K562 (cell line): ENCODE measurements around the gene CTRL. TPM values are rescaled to one million over a fixed set of nuclear protein-coding genes. Genes with fewer than 3 reads are reported as not detected.

Source experiments
- ATAC-seq: fragments of 200-7000 bp; cut with Tn5 transposase; 3 replicates; pipeline ENCODE4 v1.9.1; 2020; ENCODE audit warnings: moderate library complexity
- BruUV-seq: library from RNA; stranded (reverse); fragments of 400-500 nt; replicated peaks from 2 replicates; lab custom pipeline; 2021; lab: Mats Ljungman, UMichigan
- CTCF ChIA-PET: fragments of 300-600 bp; formaldehyde crosslinking; extraction: SDS; loops from one replicate; lab custom pipeline; 2021; ENCODE audit warnings: low intra/inter-chr PET ratio; lab: Yijun Ruan, JAX
- POLR2A ChIA-PET: fragments of 300-600, 350-650 bp; sonication (Branson Sonifier 250); formaldehyde crosslinking; extraction: SDS; loops from one replicate; lab custom pipeline; 2021; ENCODE audit warnings: antibody characterized with exemption, inconsistent platforms; lab: Yijun Ruan, JAX
- DNase-seq, 4 experiments: peaks; one replicate each; pipeline versions ENCODE4 v3.0.0 to v3.0.0-alpha.2; 2011 to 2018; ENCODE audit warnings: low spot score in 3 of 4, mixed read lengths in 3 of 4; ENCODE audit errors: extremely low read depth in 1 of 4
- FAIRE-seq: peaks from 2 replicates; lab custom pipeline; 2011; peaks lifted over from hg19 to GRCh38; lab: Jason Lieb, UNC
- H2AFZ ChIP-seq: 2 replicates; pipeline ENCODE4 v1.6.0; 2011; ENCODE audit warnings: low read depth, low read length, control low read depth, inconsistent platforms
- H3K27ac ChIP-seq: fragments of 200-600 bp; 3 replicates; pipeline ENCODE4 v1.8.0; 2011; ENCODE audit warnings: low read depth, mild to moderate bottlenecking, control low read depth, inconsistent platforms, low read length, moderate library complexity, mixed read lengths; ENCODE audit errors: extremely low read depth
- H3K27me3 ChIP-seq, 2 experiments: fragments of 300-600 bp in 1 of 2; 2 replicates in 1 of 2; 3 replicates in 1 of 2; pipeline versions ENCODE4 v1.6.0 to v1.8.0; 2011; ENCODE audit warnings: inconsistent platforms in 2 of 2, low read length in 2 of 2, mild to moderate bottlenecking in 1 of 2, mixed read lengths in 1 of 2, moderate library complexity in 1 of 2; ENCODE audit not compliant: control insufficient read depth in 2 of 2, insufficient read depth in 2 of 2
- H3K36me3 ChIP-seq: fragments of 300-600 bp; 3 replicates; pipeline ENCODE4 v1.8.0; 2011; ENCODE audit warnings: mild to moderate bottlenecking, low read length, inconsistent platforms; ENCODE audit not compliant: control insufficient read depth, insufficient read depth
- H3K4me1 ChIP-seq, 2 experiments: fragments of 200-600 bp in 1 of 2; replicated peaks in 1 of 2; 2 replicates in 1 of 2; 3 replicates in 1 of 2; pipeline versions ENCODE4 v1.5.1 to v1.8.0; 2011; ENCODE audit warnings: inconsistent platforms in 2 of 2, low read length in 2 of 2, mild to moderate bottlenecking in 1 of 2, mixed read lengths in 1 of 2, moderate library complexity in 1 of 2; ENCODE audit not compliant: control insufficient read depth in 2 of 2, insufficient read depth in 2 of 2
- H3K4me2 ChIP-seq: 2 replicates; pipeline ENCODE4 v1.6.1; 2011; ENCODE audit warnings: low read length, control low read depth, inconsistent platforms, mixed read lengths; ENCODE audit not compliant: insufficient read depth
- H3K4me3 ChIP-seq: fragments of 200-600 bp; sonication (generic), shearing (Covaris generic); 2 replicates; pipeline ENCODE4 v1.5.1; 2016; ENCODE audit warnings: control low read depth, inconsistent platforms
- H3K79me2 ChIP-seq: fragments of 200-600 bp; 3 replicates; pipeline ENCODE4 v1.8.0; 2011; ENCODE audit warnings: low read length, inconsistent platforms; ENCODE audit not compliant: control insufficient read depth, insufficient read depth
- H3K9ac ChIP-seq, 2 experiments: 2 replicates each; pipeline versions ENCODE4 v1.6.0 to v1.6.1; 2011; ENCODE audit warnings: low read depth in 2 of 2, low read length in 2 of 2, control low read depth in 1 of 2, inconsistent platforms in 1 of 2, mild to moderate bottlenecking in 1 of 2, mixed read lengths in 1 of 2; ENCODE audit not compliant: insufficient read depth in 1 of 2
- H3K9me1 ChIP-seq: one replicate; pipeline ENCODE4 v1.6.0; 2011; ENCODE audit warnings: inconsistent platforms, mild to moderate bottlenecking, low read length, moderate library complexity; ENCODE audit not compliant: control insufficient read depth, insufficient read depth
- H3K9me3 ChIP-seq: replicated peaks from 2 replicates; pipeline ENCODE4 v1.5.1; 2011; ENCODE audit warnings: low read depth, low read length, inconsistent platforms; ENCODE audit not compliant: control insufficient read depth, insufficient read depth
- H4K20me1 ChIP-seq: replicated peaks from 2 replicates; pipeline ENCODE4 v1.6.1; 2011; ENCODE audit warnings: low read length, inconsistent platforms, mixed read lengths; ENCODE audit not compliant: control insufficient read depth, insufficient read depth
- E2F4 ChIP-seq: sonication (generic); formaldehyde crosslinking; IDR thresholded peaks from 2 replicates; pipeline ENCODE4 v1.8.0; 2022; ENCODE audit warnings: mild to moderate bottlenecking, low read depth, missing genetic modification reagents
- E2F6 ChIP-seq, 2 experiments: IDR thresholded peaks; 2 replicates each; pipeline ENCODE4 v1.6.1; 2011; ENCODE audit warnings: borderline replicate concordance in 1 of 2, control low read depth in 1 of 2, low read depth in 1 of 2, low read length in 1 of 2, mild to moderate bottlenecking in 1 of 2, mixed read lengths in 1 of 2, moderate library complexity in 1 of 2; ENCODE audit not compliant: insufficient read depth in 1 of 2, insufficient read length in 1 of 2, poor library complexity in 1 of 2, severe bottlenecking in 1 of 2; ENCODE audit errors: extremely low read depth in 1 of 2
- FOXP1 ChIP-seq: sonication (generic); formaldehyde crosslinking; IDR thresholded peaks from 2 replicates; pipeline ENCODE4 v1.8.0; 2022; ENCODE audit warnings: mild to moderate bottlenecking, missing genetic modification reagents
- KDM2B ChIP-seq: fragments of 250-450 bp; sonication (Bioruptor Pico); IDR thresholded peaks from 2 replicates; pipeline ENCODE4 v1.8.0; 2021; ENCODE audit warnings: mild to moderate bottlenecking, moderate library complexity
- POLR2G ChIP-seq: fragments of 200-400 bp; formaldehyde crosslinking; IDR thresholded peaks from 2 replicates; pipeline ENCODE4 v1.6.1; 2017; ENCODE audit warnings: low read depth, mild to moderate bottlenecking, antibody characterized with exemption, low read length, moderate library complexity
- RBFOX2 ChIP-seq: fragments of 200-400 bp; formaldehyde crosslinking; IDR thresholded peaks from 2 replicates; pipeline ENCODE4 v1.6.1; 2017; ENCODE audit warnings: low read depth, mild to moderate bottlenecking, low read length, moderate library complexity
- WGBS: fragments of 100-300 bp; shearing (Covaris generic); methylation state at CpG from one replicate; pipeline ENCODE4 v1.1.6; 2016; ENCODE audit warnings: low coverage, mixed read lengths; ENCODE audit not compliant: insufficient coverage; ENCODE audit errors: missing lambda C conversion rate; 5-methylcytosine and 5-hydroxymethylcytosine counted together
- in situ Hi-C: fragments of 300-500 bp; cut with MboI; formaldehyde crosslinking; loops from 4 replicates; pipeline ENCODE4 v1.15.0; 2018; ENCODE audit warnings: inconsistent platforms, mixed read lengths
- intact Hi-C: fragments of 100-400 bp; cut with micrococcal nuclease; formaldehyde crosslinking; loops from 2 replicates; pipeline ENCODE4 v1.14.2; 2022
- polyA plus RNA-seq, 8 experiments: library from polyadenylated mRNA; depleted of rRNA in 4 of 8; stranded (reverse) in 5 of 8; unstranded in 3 of 8; fragments of >200 nt; fragmentation: Nextera tagmentation in 2 of 8; fragmentation: Illumina TruSeq in 1 of 8; extraction: Ambion mirVana in 2 of 8; extraction: Trizol in 1 of 8; gene quantifications; 2 replicates each; pipeline versions ENCODE4 v1.2.1 to v1.2.3, GENCODE V29; 2011 to 2014; ENCODE audit warnings: inconsistent platforms in 1 of 8, missing spikeins in 1 of 8
- total RNA-seq, 7 experiments: library from RNA; depleted of rRNA in 6 of 7; stranded (reverse); fragments of >200 nt in 6 of 7; fragmentation: Illumina TruSeq in 2 of 7; extraction: Trizol in 2 of 7; gene quantifications; 2 replicates each; pipeline versions ENCODE4 v1.2.1 to v1.2.3, GENCODE V29; 2011 to 2021; ENCODE audit warnings: low replicate concordance in 1 of 7

CTRL gene
- total and polyA plus RNA-seq, 9 of the 15 experiments (the other 6 are each of a cell fraction or from before 2014, with no cell fraction given) = 1.4 to 5.6 (median 2.5) TPM

GRCh38 chr16:67930678-67931211 lies 917 bp downstream of the CTRL start:
- TF ChIP-seq E2F4 (CRISPR knock-in tag) (no peak), RBFOX2 (0 out of 2 replicates have a peak, but pooled peaks have one; percentile 38), POLR2G (peak; percentile 68), E2F6 (IDR thresholded peaks at IDR 0.05; ENCODE audit: borderline replicate concordance in 1 of 2, extremely low read depth in 1 of 2, insufficient read depth in 1 of 2, insufficient read length in 1 of 2, low read depth in 1 of 2, low read length in 1 of 2, poor library complexity in 1 of 2, severe bottlenecking in 1 of 2) (no peak), FOXP1 (CRISPR knock-in tag) (0 out of 2 replicates have a peak, but pooled peaks have one; percentile 0), KDM2B (CRISPR knock-in tag) (no peak)
- intact Hi-C loops = loop anchor here (10.0 kb wide), 1 partner anchor 406 kb away; the partner anchor contains the start of gene RIPOR1
- Histone ChIP-seq H2AFZ (no peak overlapping the region), H3K9me1 (no peaks in the 10 kb centered on the region), H3K27me3 (no peaks in the 10 kb centered on the region), H3K36me3 (peaks cover 24% of the 10 kb centered on the region; the same call in 2 of the 3 replicates), H3K4me2 (no peak overlapping the region), H3K9me3 (no peaks in the 10 kb centered on the region), H3K79me2 (peaks cover 24% of the 10 kb centered on the region), H3K4me3 (no peak overlapping the region), H4K20me1 (no peaks in the 10 kb centered on the region; the same call in 1 of the 2 replicates), H3K4me1 (peaks cover 11 to 50% of the 10 kb centered on the region in 2 experiments; a peak in 3 of 5 replicates), H3K27ac (no peak overlapping the region), H3K9ac (no peak overlapping the region)
- ATAC-seq (no peak), FAIRE-seq (no peak), DNase-seq (no peak)
- BruUV-seq = no TSS peak
- ChIA-PET CTCF (interaction anchor here (0.6 kb wide), 1 partner anchor 110 kb away, joined by 4 read pairs; no protein-coding TSS in a partner anchor), POLR2A (interaction anchor here (0.7 to 2.5 kb wide), 5 partner anchors 9 to 39 kb away, joined by 3 to 8 read pairs (median 4); no protein-coding TSS in a partner anchor)
- in situ Hi-C loops = no loop called here
- WGBS = 84% methylated on average over 15 of the region's 17 CpGs
